Caco-2 (cell line): ENCODE data around the gene LDLRAD4. TPM values are rescaled to one million over a fixed set of nuclear protein-coding genes. Genes with fewer than 3 reads are reported as not detected.

Experiments
- BruUV-seq: library from RNA; stranded (reverse); fragments of 400-500 nt; replicated peaks from 2 replicates; lab custom pipeline; 2021; lab: Mats Ljungman, UMichigan
- CTCF ChIA-PET: fragments of 300-600 bp; sonication (Branson Sonifier 250); formaldehyde crosslinking; loops from one replicate; lab custom pipeline; 2022; ENCODE audit warnings: antibody characterized with exemption; lab: Charles Lee
- POLR2A ChIA-PET: fragments of 300-600 bp; sonication (Branson Sonifier 250); formaldehyde crosslinking; loops from one replicate; lab custom pipeline; 2022; ENCODE audit warnings: antibody characterized with exemption; lab: Charles Lee
- DNase-seq, 2 experiments: peaks; one replicate each; pipeline versions ENCODE4 v3.0.0 to v3.0.0-alpha.2; 2020 to 2022
- H3K27me3 ChIP-seq: replicated peaks from 2 replicates; pipeline ENCODE4 v1.6.0; 2011; ENCODE audit warnings: low read length; ENCODE audit not compliant: control insufficient read depth, insufficient read depth
- H3K36me3 ChIP-seq: 2 replicates; pipeline ENCODE4 v1.5.1; 2011; ENCODE audit warnings: low read length; ENCODE audit not compliant: control insufficient read depth, insufficient read depth
- H3K4me1 ChIP-seq: fragments of 250-450 bp; sonication (Bioruptor Pico); 2 replicates; pipeline ENCODE4 v1.5.1; 2020; ENCODE audit warnings: mild to moderate bottlenecking
- H3K4me3 ChIP-seq: 2 replicates; pipeline ENCODE4 v1.5.1; 2011; ENCODE audit warnings: low read depth, mild to moderate bottlenecking, control low read depth, low read length
- H3K9me3 ChIP-seq: fragments of 250-450 bp; sonication (Bioruptor Pico); 2 replicates; pipeline ENCODE4 v1.5.1; 2020; ENCODE audit warnings: mild to moderate bottlenecking, moderate library complexity
- H3K27ac Mint-ChIP-seq: one replicate; pipeline ENCODE4 v1.8.0; 2022; ENCODE audit warnings: mixed read lengths; ENCODE audit not compliant: unreplicated experiment
- H3K27me3 Mint-ChIP-seq: one replicate; pipeline ENCODE4 v1.8.0; 2022; ENCODE audit warnings: mixed read lengths; ENCODE audit not compliant: insufficient read depth, unreplicated experiment
- H3K36me3 Mint-ChIP-seq: one replicate; pipeline ENCODE4 v1.8.0; 2022; ENCODE audit warnings: mild to moderate bottlenecking, mixed read lengths; ENCODE audit not compliant: insufficient read depth, unreplicated experiment
- H3K4me1 Mint-ChIP-seq: one replicate; pipeline ENCODE4 v1.8.0; 2022; ENCODE audit warnings: low read depth, mixed read lengths; ENCODE audit not compliant: unreplicated experiment
- H3K4me3 Mint-ChIP-seq: one replicate; pipeline ENCODE4 v1.8.0; 2022; ENCODE audit warnings: mild to moderate bottlenecking, moderate library complexity, mixed read lengths; ENCODE audit not compliant: unreplicated experiment
- H3K9me3 Mint-ChIP-seq: one replicate; pipeline ENCODE4 v1.8.0; 2022; ENCODE audit warnings: mixed read lengths; ENCODE audit not compliant: unreplicated experiment
- intact Hi-C: fragments of 100-400 bp; cut with micrococcal nuclease; formaldehyde crosslinking; loops from one replicate; pipeline ENCODE4 v1.10.0; 2022; ENCODE audit not compliant: unreplicated experiment
- total RNA-seq: library from RNA; stranded (reverse); gene quantifications from 2 replicates; pipeline ENCODE4 v1.2.3, GENCODE V29; 2022
- TF ChIP-seq, protein P1 (sequence below), 2 experiments: fragments of 200-600 bp in 1 of 2; IDR thresholded peaks; 1 replicate in 1 of 2; 2 replicates in 1 of 2; pipeline versions ENCODE4 v1.5.1 to v1.8.0; 2011 to 2022; ENCODE audit warnings: antibody characterized with exemption in 1 of 2, control low read depth in 1 of 2, inconsistent platforms in 1 of 2, low read depth in 1 of 2, low read length in 1 of 2, mild to moderate bottlenecking in 1 of 2, moderate library complexity in 1 of 2; ENCODE audit not compliant: insufficient read depth in 1 of 2, severe bottlenecking in 1 of 2, unreplicated experiment in 1 of 2

LDLRAD4 gene
- total RNA-seq, 1 experiment from 2014 or later, result 1.2 TPM

DNA sequence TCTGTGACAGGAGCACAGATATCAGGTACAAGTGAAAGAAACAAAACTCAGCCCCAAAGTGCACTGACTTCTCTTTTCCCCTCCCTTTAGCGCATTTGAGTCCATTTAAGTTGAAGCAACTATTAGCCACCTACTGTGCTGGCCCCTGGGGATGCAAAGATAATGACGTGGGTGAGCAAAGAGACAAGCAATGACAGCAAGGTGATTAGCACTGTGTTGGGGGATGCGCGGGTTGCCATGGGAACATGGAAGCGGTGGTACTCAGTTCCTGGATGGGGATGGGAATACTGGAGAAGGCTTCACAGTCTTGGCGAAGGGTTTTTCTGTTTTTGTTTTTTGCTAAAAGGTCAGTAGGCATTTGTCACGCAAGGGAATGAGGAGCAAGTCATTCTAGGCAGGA lies 205.8 kb downstream of the LDLRAD4 start:
- no peaks in the 10 kb centered on the region for H3K36me3 ChIP-seq
- H3K27me3 ChIP-seq, result no peaks in the 10 kb centered on the region
- ChIA-PET POLR2A (no interaction called here), CTCF (no interaction called here)
- Mint-ChIP-seq H3K4me1 (no peaks in the 10 kb centered on the region), H3K27me3 (peaks cover 20% of the 10 kb centered on the region), H3K9me3 (no peaks in the 10 kb centered on the region), H3K4me3 (no peak overlapping the region), H3K27ac (no peak overlapping the region), H3K36me3 (no peaks in the 10 kb centered on the region)
- H3K4me3 ChIP-seq, result no peak overlapping the region
- H3K9me3 ChIP-seq, result no peaks in the 10 kb centered on the region
- no TSS peak for BruUV-seq
- DNase-seq, result no peak
- H3K4me1 ChIP-seq, result no peaks in the 10 kb centered on the region
- intact Hi-C loops, result no loop called here
- TF ChIP-seq, protein P1, sequence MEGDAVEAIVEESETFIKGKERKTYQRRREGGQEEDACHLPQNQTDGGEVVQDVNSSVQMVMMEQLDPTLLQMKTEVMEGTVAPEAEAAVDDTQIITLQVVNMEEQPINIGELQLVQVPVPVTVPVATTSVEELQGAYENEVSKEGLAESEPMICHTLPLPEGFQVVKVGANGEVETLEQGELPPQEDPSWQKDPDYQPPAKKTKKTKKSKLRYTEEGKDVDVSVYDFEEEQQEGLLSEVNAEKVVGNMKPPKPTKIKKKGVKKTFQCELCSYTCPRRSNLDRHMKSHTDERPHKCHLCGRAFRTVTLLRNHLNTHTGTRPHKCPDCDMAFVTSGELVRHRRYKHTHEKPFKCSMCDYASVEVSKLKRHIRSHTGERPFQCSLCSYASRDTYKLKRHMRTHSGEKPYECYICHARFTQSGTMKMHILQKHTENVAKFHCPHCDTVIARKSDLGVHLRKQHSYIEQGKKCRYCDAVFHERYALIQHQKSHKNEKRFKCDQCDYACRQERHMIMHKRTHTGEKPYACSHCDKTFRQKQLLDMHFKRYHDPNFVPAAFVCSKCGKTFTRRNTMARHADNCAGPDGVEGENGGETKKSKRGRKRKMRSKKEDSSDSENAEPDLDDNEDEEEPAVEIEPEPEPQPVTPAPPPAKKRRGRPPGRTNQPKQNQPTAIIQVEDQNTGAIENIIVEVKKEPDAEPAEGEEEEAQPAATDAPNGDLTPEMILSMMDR (IDR thresholded peaks at IDR 0.05; ENCODE audit: insufficient read depth in 1 of 2, low read depth in 1 of 2, low read length in 1 of 2, severe bottlenecking in 1 of 2, unreplicated experiment in 1 of 2), result no peak

DNA sequence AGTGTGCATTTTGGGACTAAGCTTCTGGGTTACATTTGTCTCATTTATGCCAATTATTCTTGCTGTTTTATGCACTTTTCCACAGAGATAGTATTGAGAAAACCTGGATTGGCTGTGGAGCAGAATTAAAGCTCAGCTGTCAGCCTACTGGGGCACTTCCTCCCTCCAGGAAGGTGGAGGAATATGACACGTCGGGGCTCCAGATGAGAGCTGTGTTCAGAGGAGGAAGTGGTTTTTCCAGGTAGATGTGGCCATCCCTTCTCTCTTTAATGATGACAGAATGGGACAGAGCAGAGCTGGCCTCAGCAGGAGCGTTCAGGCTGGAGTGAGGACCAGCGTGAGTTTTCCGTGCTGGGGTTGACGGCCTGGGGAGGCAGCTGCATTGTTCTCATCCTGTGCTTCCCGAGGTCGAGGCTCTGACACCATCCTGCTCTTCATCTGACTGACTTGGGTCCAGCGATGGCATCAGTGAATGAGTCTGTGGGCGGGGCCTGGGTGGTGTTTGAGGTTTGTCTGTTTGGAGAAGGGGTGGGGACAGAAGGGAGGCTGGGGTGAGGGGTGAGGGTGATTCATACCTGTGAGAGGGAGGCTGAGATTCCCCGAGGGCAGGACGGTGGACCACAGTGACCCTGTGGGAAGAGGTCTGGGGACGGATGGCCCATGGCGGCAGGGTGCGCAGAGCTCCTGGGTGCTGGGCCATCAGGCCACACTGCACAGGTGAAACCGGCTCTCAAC lies 207.0 kb downstream of the LDLRAD4 start:
- BruUV-seq, result no TSS peak
- Histone ChIP-seq H3K4me1 (no peaks in the 10 kb centered on the region), H3K9me3 (no peaks in the 10 kb centered on the region), H3K4me3 (no peak overlapping the region), H3K36me3 (no peaks in the 10 kb centered on the region), H3K27me3 (no peaks in the 10 kb centered on the region)
- peaks cover 20% of the 10 kb centered on the region for H3K27me3 Mint-ChIP-seq
- TF ChIP-seq, protein P1 (IDR thresholded peaks at IDR 0.05; ENCODE audit: insufficient read depth in 1 of 2, low read depth in 1 of 2, low read length in 1 of 2, severe bottlenecking in 1 of 2, unreplicated experiment in 1 of 2), result no peak
- ChIA-PET CTCF (interaction anchor here (0.6 kb wide), 1 partner anchor 16 kb away, joined by 3 read pairs; no protein-coding TSS in a partner anchor), POLR2A (no interaction called here)
- no peak for DNase-seq
- no peak overlapping the region for H3K27ac Mint-ChIP-seq
- no peaks in the 10 kb centered on the region for H3K4me1 Mint-ChIP-seq
- H3K36me3 Mint-ChIP-seq, result no peaks in the 10 kb centered on the region
- H3K9me3 Mint-ChIP-seq, result no peaks in the 10 kb centered on the region
- intact Hi-C loops, result no loop called here
- no peak overlapping the region for H3K4me3 Mint-ChIP-seq

DNA sequence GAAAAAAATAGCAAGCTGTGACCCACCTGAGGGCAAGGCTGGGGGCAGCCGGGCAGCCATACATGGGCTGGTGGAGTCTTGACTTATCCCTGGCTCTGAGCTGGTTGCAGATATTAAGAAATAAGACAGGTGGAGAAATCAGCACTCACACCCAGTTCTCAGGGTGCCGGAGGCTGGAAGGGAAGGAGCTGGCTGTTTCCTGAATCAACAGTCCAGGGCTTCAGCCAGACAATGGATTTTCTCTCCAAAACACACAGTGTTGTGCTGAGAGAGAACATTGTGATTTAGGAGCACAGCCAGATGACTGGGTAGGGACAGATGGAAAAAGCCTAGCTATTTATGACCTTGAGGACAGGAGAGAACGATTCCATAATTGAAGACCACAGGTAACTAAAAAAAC lies 208.8 kb downstream of the LDLRAD4 start:
- Histone ChIP-seq H3K36me3 (no peaks in the 10 kb centered on the region), H3K27me3 (no peaks in the 10 kb centered on the region), H3K4me3 (no peak overlapping the region), H3K4me1 (no peaks in the 10 kb centered on the region), H3K9me3 (no peaks in the 10 kb centered on the region)
- Mint-ChIP-seq H3K27me3 (peaks cover 17% of the 10 kb centered on the region), H3K4me1 (no peaks in the 10 kb centered on the region), H3K9me3 (no peaks in the 10 kb centered on the region), H3K4me3 (no peak overlapping the region), H3K27ac (no peak overlapping the region), H3K36me3 (no peaks in the 10 kb centered on the region)
- intact Hi-C loops, result no loop called here
- CTCF ChIA-PET, result no interaction called here
- no TSS peak for BruUV-seq
- no peak for DNase-seq
- POLR2A ChIA-PET, result no interaction called here
- TF ChIP-seq, protein P1 (IDR thresholded peaks at IDR 0.05; ENCODE audit: insufficient read depth in 1 of 2, low read depth in 1 of 2, low read length in 1 of 2, severe bottlenecking in 1 of 2, unreplicated experiment in 1 of 2), result no peak
